IPS-18c (cell line): ENCODE measurements around the gene MRTFA.

ENCODE experiments used
- H3K4me3 ChIP-seq: 2 replicates; pipeline ENCODE4 v1.7.0; 2013; ENCODE audit warnings: low read depth, mild to moderate bottlenecking, low read length, moderate library complexity; ENCODE audit not compliant: insufficient read depth
- H3K9me3 ChIP-seq: one replicate; pipeline ENCODE4 v1.6.1; 2013; ENCODE audit warnings: mild to moderate bottlenecking, low read length, moderate library complexity; ENCODE audit not compliant: control insufficient read depth, insufficient read depth

MRTFA gene

GRCh38 chr22:40368836-40369235 is 267.7 kb downstream of the MRTFA start:
- Histone ChIP-seq H3K9me3 (no peaks in the 10 kb centered on the region), H3K4me3 (no peak overlapping the region)

- Histone ChIP-seq H3K9me3 (no peaks in the 10 kb centered on the region), H3K4me3 (no peak overlapping the region)
These were observed 268.5 kb downstream of the MRTFA start for GRCh38 chr22:40368016-40368415.

DNA sequence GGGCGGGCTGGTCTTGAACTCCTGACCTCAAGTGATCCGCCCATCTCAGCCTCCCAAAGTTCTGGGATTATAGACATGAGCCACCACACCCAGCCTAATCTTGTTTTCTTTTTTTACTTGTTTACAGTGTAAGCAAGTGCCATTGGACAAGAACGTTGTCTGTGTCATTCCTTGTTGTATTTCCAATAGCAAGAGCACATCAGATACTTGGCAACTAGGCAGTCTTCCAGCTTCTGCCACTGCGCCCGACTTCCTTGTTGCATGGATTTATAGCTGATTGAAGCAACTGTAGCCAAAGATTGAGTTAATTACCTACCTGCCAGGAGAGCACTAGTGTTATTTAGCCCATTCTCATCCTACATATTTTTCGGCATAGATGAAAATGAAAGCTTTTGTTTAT is 269.2 kb downstream of the MRTFA start:
- Histone ChIP-seq H3K9me3 (no peaks in the 10 kb centered on the region), H3K4me3 (no peak overlapping the region)

GRCh38 chr22:40366068-40366467 is 270.5 kb downstream of the MRTFA start:
- Histone ChIP-seq H3K9me3 (no peaks in the 10 kb centered on the region), H3K4me3 (no peak overlapping the region)

GRCh38 chr22:40364431-40364830 is 272.1 kb downstream of the MRTFA start:
- Histone ChIP-seq H3K9me3 (no peaks in the 10 kb centered on the region), H3K4me3 (no peak overlapping the region)

- Histone ChIP-seq H3K4me3 (no peak overlapping the region), H3K9me3 (no peaks in the 10 kb centered on the region)
These were observed 273.5 kb downstream of the MRTFA start for GRCh38 chr22:40363059-40363458.

GRCh38 chr22:40361100-40361499 is 275.4 kb downstream of the MRTFA start:
- H3K4me3 ChIP-seq, result no peak overlapping the region
- H3K9me3 ChIP-seq, result no peaks in the 10 kb centered on the region
